WTC11 (cell line): Measurements from ENCODE around the gene CCDC107. TPM values are rescaled to one million over a fixed set of nuclear protein-coding genes. Genes with fewer than 3 reads are reported as not detected.
A peak's percentile ranks its signal among the peaks of the same experiment; 100 is the strongest.

Experiments used
- ATAC-seq: fragments of 200-7000 bp; cut with Tn5 transposase; 2 replicates; pipeline ENCODE4 v1.10.0; 2021; ENCODE audit warnings: mild to moderate bottlenecking, moderate library complexity
- CTCF ChIA-PET: fragments of 300-600 bp; sonication (Branson Sonifier 250); formaldehyde crosslinking; loops from one replicate; lab custom pipeline; 2021; ENCODE audit warnings: antibody characterized with exemption; lab: Charles Lee
- POLR2A ChIA-PET: fragments of 350-600 bp; sonication (Branson Sonifier 250); formaldehyde crosslinking; loops from one replicate; lab custom pipeline; 2021; ENCODE audit warnings: antibody characterized with exemption; lab: Charles Lee
- DNase-seq: peaks from one replicate; pipeline ENCODE4 v3.0.0; 2021; ENCODE audit warnings: low spot score
- H3K27ac Mint-ChIP-seq: 2 replicates; pipeline ENCODE4 v1.8.0; 2021; ENCODE audit warnings: mixed read lengths
- H3K27me3 Mint-ChIP-seq: 2 replicates; pipeline ENCODE4 v1.8.0; 2021; ENCODE audit warnings: low read depth, mild to moderate bottlenecking, moderate library complexity, mixed read lengths
- H3K36me3 Mint-ChIP-seq: 2 replicates; pipeline ENCODE4 v1.8.0; 2021; ENCODE audit warnings: mixed read lengths
- H3K4me1 Mint-ChIP-seq: 2 replicates; pipeline ENCODE4 v1.8.0; 2022; ENCODE audit warnings: mixed read lengths
- H3K4me3 Mint-ChIP-seq: 2 replicates; pipeline ENCODE4 v1.8.0; 2021; ENCODE audit warnings: mild to moderate bottlenecking, moderate library complexity, mixed read lengths
- H3K9me3 Mint-ChIP-seq: 2 replicates; pipeline ENCODE4 v1.8.0; 2021; ENCODE audit warnings: mixed read lengths
- ELF4 ChIP-seq: sonication (generic); formaldehyde crosslinking; IDR thresholded peaks from 2 replicates; pipeline ENCODE4 v1.8.1; 2022; ENCODE audit warnings: low read depth, mild to moderate bottlenecking, moderate library complexity, missing genetic modification reagents
- FOXK1 ChIP-seq: sonication (generic); formaldehyde crosslinking; IDR thresholded peaks from 2 replicates; pipeline ENCODE4 v1.8.0; 2022; ENCODE audit warnings: mild to moderate bottlenecking, moderate library complexity, missing genetic modification reagents
- JAZF1 ChIP-seq: fragments of 250-450 bp; sonication (Bioruptor Pico); IDR thresholded peaks from 2 replicates; pipeline ENCODE4 v1.9.0; 2021; ENCODE audit warnings: moderate library complexity, mild to moderate bottlenecking, inconsistent platforms
- KAT7 ChIP-seq: sonication (generic); formaldehyde crosslinking; IDR thresholded peaks from 2 replicates; pipeline ENCODE4 v1.8.1; 2023; ENCODE audit warnings: missing genetic modification reagents, mild to moderate bottlenecking, borderline replicate concordance
- MAX ChIP-seq: sonication (generic); formaldehyde crosslinking; IDR thresholded peaks from 2 replicates; pipeline ENCODE4 v1.8.0; 2022; ENCODE audit warnings: mild to moderate bottlenecking, missing genetic modification reagents
- MLX ChIP-seq: sonication (generic); formaldehyde crosslinking; IDR thresholded peaks from 2 replicates; pipeline ENCODE4 v1.8.1; 2023; ENCODE audit warnings: mild to moderate bottlenecking, missing genetic modification reagents, moderate library complexity
- MXD4 ChIP-seq: fragments of 250-450 bp; sonication (Bioruptor Pico); IDR thresholded peaks from 2 replicates; pipeline ENCODE4 v1.8.0; 2021; ENCODE audit warnings: mild to moderate bottlenecking, moderate library complexity, borderline replicate concordance
- NFATC4 ChIP-seq: fragments of 250-450 bp; sonication (Bioruptor Pico); IDR thresholded peaks from 2 replicates; pipeline ENCODE4 v1.9.0; 2021; ENCODE audit warnings: mild to moderate bottlenecking
- NR2C2 ChIP-seq: sonication (generic); formaldehyde crosslinking; IDR thresholded peaks from 2 replicates; pipeline ENCODE4 v1.8.0; 2022; ENCODE audit warnings: mild to moderate bottlenecking, missing genetic modification reagents
- RORB ChIP-seq: fragments of 250-450 bp; sonication (Bioruptor Pico); IDR thresholded peaks from 2 replicates; pipeline ENCODE4 v1.9.0; 2021; ENCODE audit warnings: mild to moderate bottlenecking
- STAT6 ChIP-seq: sonication (generic); formaldehyde crosslinking; conservative IDR thresholded peaks from 2 replicates; pipeline ENCODE4 v1.8.1; 2023; ENCODE audit warnings: mild to moderate bottlenecking, low read depth, missing genetic modification reagents, moderate library complexity
- TEAD1 ChIP-seq: sonication (generic); formaldehyde crosslinking; IDR thresholded peaks from 2 replicates; pipeline ENCODE4 v1.8.0; 2022; ENCODE audit warnings: mild to moderate bottlenecking, missing genetic modification reagents
- TP53 ChIP-seq: sonication (generic); formaldehyde crosslinking; IDR thresholded peaks from 2 replicates; pipeline ENCODE4 v1.8.1; 2023; ENCODE audit warnings: mild to moderate bottlenecking, missing genetic modification reagents
- ZMAT4 ChIP-seq: fragments of 250-450 bp; sonication (Bioruptor Pico); IDR thresholded peaks from 2 replicates; pipeline ENCODE4 v1.9.0; 2021; ENCODE audit warnings: mild to moderate bottlenecking
- ZNF121 ChIP-seq: sonication (generic); formaldehyde crosslinking; IDR thresholded peaks from 2 replicates; pipeline ENCODE4 v1.8.0; 2023; ENCODE audit warnings: missing genetic modification reagents
- ZNF317 ChIP-seq: sonication (generic); formaldehyde crosslinking; IDR thresholded peaks from 2 replicates; pipeline ENCODE4 v1.8.1; 2023; ENCODE audit warnings: low read depth, mild to moderate bottlenecking, moderate library complexity, missing genetic modification reagents, borderline replicate concordance
- ZNF416 ChIP-seq: fragments of 250-450 bp; sonication (Bioruptor Pico); IDR thresholded peaks from 2 replicates; pipeline ENCODE4 v1.9.0; 2021; ENCODE audit warnings: mild to moderate bottlenecking, inconsistent platforms
- ZNF425 ChIP-seq: fragments of 250-450 bp; sonication (Bioruptor Pico); conservative IDR thresholded peaks from 2 replicates; pipeline ENCODE4 v1.9.0; 2021; ENCODE audit warnings: mild to moderate bottlenecking
- ZNF512 ChIP-seq: sonication (generic); formaldehyde crosslinking; IDR thresholded peaks from 2 replicates; pipeline ENCODE4 v1.8.1; 2022; ENCODE audit warnings: missing genetic modification reagents, borderline replicate concordance
- ZNF532 ChIP-seq: fragments of 250-450 bp; sonication (Bioruptor Pico); IDR thresholded peaks from 2 replicates; pipeline ENCODE4 v1.9.0; 2021; ENCODE audit warnings: mild to moderate bottlenecking, borderline replicate concordance
- ZSCAN18 ChIP-seq: fragments of 250-450 bp; sonication (Bioruptor Pico); IDR thresholded peaks from 2 replicates; pipeline ENCODE4 v2.1.2; 2022; ENCODE audit warnings: mild to moderate bottlenecking, moderate library complexity
- total RNA-seq: library from RNA; stranded (reverse); gene quantifications from 3 replicates; pipeline ENCODE4 v1.2.3, GENCODE V29; 2021

The CCDC107 gene
- total RNA-seq, 1 experiment from 2014 or later: 10.8 TPM

GRCh38 chr9:35664531-35665470, 6.7 kb downstream of the CCDC107 start, which contains the start of gene ARHGEF39:
TSS of gene ARHGEF39 (minus strand) at chr9:35665195. CDS start at chr9:35665169, 26 bp downstream.
- DNase-seq (peak; percentile 91), ATAC-seq (peak; percentile 97)
- ChIA-PET CTCF (interaction anchor here (0.5 to 10.2 kb wide), 25 partner anchors 8 to 620 kb away, joined by 3 to 127 read pairs (median 7); partner anchors contain the start of genes CREB3, GBA2, RGP1 and SIT1), POLR2A (interaction anchor here (0.7 to 2.7 kb wide), 13 partner anchors 8 to 150 kb away, joined by 3 to 17 read pairs (median 4); partner anchors contain the start of genes CA9, CREB3, HINT2 and TLN1)
- Mint-ChIP-seq H3K36me3 (peaks cover 32% of the 10 kb centered on the region), H3K27me3 (no peaks in the 10 kb centered on the region; the same call in 1 of the 2 replicates), H3K4me3 (peak within 1 kb of the TSS; percentile 81), H3K4me1 (peaks cover 24% of the 10 kb centered on the region), H3K9me3 (peaks cover 7% of the 10 kb centered on the region), H3K27ac (peak within 1 kb of the TSS; percentile 71; the same call in 1 of the 2 replicates)
- TF ChIP-seq NFATC4 (CRISPR knock-in tag): no peak
- TF ChIP-seq ZNF512: no peak
- peak; percentile 14; the same call in 1 of the 2 replicates for TF ChIP-seq ZNF317 (CRISPR knock-in tag)
- no peak for TF ChIP-seq ZNF121 (CRISPR knock-in tag)
- no peak for TF ChIP-seq MLX
- peak; percentile 64; the same call in 1 of the 2 replicates for TF ChIP-seq FOXK1 (CRISPR knock-in tag)
- TF ChIP-seq ZMAT4 (CRISPR knock-in tag): no peak
- TF ChIP-seq JAZF1: no peak
- no peak for TF ChIP-seq ZNF532 (CRISPR knock-in tag)
- TF ChIP-seq KAT7 (CRISPR knock-in tag): no peak
- 0 out of 2 replicates have a peak, but pooled peaks have one; percentile 17 for TF ChIP-seq ZNF416 (CRISPR knock-in tag)
- TF ChIP-seq MAX (CRISPR knock-in tag): peak; percentile 90
- TF ChIP-seq ZSCAN18 (CRISPR knock-in tag): no peak
- no peak for TF ChIP-seq MXD4 (CRISPR knock-in tag)
- TF ChIP-seq TEAD1 (CRISPR knock-in tag): 0 out of 2 replicates have a peak, but pooled peaks have one; percentile 71
- TF ChIP-seq STAT6 (CRISPR knock-in tag): 0 out of 2 replicates have a peak, but pooled peaks have one; percentile 26
- TF ChIP-seq NR2C2 (CRISPR knock-in tag): no peak
- peak; percentile 69; the same call in 1 of the 2 replicates for TF ChIP-seq TP53
- no peak for TF ChIP-seq RORB (CRISPR knock-in tag)
- TF ChIP-seq ELF4: peak; percentile 45; the same call in 1 of the 2 replicates
- TF ChIP-seq ZNF425 (CRISPR knock-in tag): no peak
